GM12864 (cell line): ENCODE data around the gene PRM3.

Experiments used
- DNase-seq: peaks from one replicate; pipeline ENCODE4 v3.0.0-alpha.2; 2011; ENCODE audit warnings: low read depth
- H3K4me3 ChIP-seq: 2 replicates; pipeline ENCODE4 v1.5.1; 2011; ENCODE audit warnings: mild to moderate bottlenecking, low read depth, low read length, control low read depth
- CTCF ChIP-seq: IDR thresholded peaks from 2 replicates; pipeline ENCODE4 v1.5.1; 2011; ENCODE audit warnings: low read depth, mild to moderate bottlenecking, moderate library complexity, low read length, control low read depth, inconsistent platforms; ENCODE audit errors: missing control alignments

PRM3 gene

DNA sequence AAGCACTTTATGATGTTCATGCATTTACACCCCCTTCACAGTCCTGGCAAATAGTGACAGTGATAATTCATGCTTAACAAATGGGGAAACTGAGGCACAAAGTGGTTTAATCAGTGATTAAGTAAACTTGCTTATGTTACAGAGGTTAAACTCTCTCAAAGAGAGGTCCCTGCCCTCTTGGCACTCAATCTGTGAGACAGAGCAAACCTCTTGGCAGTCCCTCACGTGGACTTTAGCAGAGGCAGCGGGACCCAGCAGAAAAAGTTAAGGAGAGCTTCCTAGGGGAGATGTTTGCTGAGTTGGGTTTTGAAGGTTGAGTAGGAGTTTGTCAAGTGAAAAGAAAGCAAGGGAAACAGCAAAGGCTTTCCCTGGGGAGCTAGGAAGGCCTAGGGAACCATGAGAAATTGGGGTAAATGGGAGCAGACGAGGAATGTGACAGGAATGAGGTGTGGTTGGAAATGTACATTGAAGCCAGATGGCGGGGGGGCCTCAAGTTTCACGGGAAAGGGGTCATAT is 28.1 kb downstream of the PRM3 start:
- TF ChIP-seq CTCF, result no peak
- no peak for DNase-seq
- H3K4me3 ChIP-seq, result no peak overlapping the region

GRCh38 chr16:11242658-11243057 is 30.8 kb downstream of the PRM3 start:
- no peak for DNase-seq
- no peak for TF ChIP-seq CTCF
- no peak overlapping the region for H3K4me3 ChIP-seq

DNA sequence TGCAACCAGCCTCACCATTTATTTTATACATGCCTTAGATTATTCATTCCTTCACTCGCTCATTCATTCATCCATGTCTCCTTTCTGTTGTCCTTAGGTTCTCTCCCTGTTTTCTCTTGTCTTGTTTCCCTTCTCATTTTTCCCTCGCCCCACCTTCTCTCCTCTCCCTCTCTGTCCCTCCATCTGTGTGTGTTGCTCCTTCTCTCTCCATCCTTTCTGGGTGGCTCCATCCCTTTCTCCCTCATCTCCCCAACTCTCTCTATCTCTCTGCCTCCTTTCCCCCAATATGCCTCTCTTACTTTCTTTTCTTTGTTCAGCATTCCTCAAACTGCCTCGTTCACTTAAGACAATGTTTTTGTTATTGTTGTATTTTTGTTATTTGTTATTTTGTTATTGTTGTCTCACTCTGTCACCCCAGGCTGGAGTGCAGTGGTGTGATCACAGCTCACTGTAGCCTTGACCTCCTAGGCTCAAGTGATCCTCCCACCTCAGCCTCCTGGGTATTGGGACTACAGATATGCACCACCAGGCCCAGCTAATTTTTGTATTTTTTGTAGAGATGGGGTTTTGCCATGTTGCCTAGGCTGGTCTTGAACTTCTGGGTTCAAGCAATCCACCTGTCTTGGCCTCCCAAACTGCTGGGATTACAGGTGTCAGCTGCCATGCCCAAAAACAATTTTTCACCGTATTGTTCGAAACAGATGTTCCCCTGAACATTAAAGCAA is 31.8 kb downstream of the PRM3 start:
- no peak for TF ChIP-seq CTCF
- H3K4me3 ChIP-seq, result no peak overlapping the region
- no peak for DNase-seq

- H3K4me3 ChIP-seq, result no peak overlapping the region
- no peak for DNase-seq
- no peak for TF ChIP-seq CTCF
Observed at GRCh38 chr16:11240636-11241473, 32.6 kb downstream of the PRM3 start.

- no peak for TF ChIP-seq CTCF
- DNase-seq, result no peak
- no peak overlapping the region for H3K4me3 ChIP-seq
Observed at GRCh38 chr16:11239644-11240632, 33.5 kb downstream of the PRM3 start.
